ENCODE data around the gene ADAMTS12. TPM values are rescaled to one million over a fixed set of nuclear protein-coding genes. Genes with fewer than 3 reads are reported as not detected.

The ADAMTS12 gene
- total RNA-seq, 1 donor from 2014 or later, result 32.9 TPM

DNA sequence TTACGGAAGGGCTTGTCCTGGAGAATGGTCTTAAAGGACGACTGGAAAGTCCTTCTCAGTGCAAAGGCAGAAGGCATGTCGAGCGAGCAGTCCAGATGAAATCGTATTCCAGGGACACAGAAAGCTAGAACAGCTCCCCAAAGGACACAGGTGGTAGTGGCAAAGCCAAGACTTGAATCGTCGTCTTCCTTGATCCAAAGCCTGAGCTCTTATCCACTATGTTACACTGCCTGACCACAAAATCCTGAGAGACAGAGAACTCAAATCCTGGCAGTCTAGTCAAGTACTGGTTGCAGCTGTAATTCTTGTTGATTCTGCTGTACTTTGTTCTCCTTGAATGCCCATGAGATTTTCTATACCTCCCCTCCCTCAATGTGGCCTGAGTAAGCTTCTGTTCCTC lies 252.3 kb downstream of the ADAMTS12 start:
- TF ChIP-seq, protein P1, sequence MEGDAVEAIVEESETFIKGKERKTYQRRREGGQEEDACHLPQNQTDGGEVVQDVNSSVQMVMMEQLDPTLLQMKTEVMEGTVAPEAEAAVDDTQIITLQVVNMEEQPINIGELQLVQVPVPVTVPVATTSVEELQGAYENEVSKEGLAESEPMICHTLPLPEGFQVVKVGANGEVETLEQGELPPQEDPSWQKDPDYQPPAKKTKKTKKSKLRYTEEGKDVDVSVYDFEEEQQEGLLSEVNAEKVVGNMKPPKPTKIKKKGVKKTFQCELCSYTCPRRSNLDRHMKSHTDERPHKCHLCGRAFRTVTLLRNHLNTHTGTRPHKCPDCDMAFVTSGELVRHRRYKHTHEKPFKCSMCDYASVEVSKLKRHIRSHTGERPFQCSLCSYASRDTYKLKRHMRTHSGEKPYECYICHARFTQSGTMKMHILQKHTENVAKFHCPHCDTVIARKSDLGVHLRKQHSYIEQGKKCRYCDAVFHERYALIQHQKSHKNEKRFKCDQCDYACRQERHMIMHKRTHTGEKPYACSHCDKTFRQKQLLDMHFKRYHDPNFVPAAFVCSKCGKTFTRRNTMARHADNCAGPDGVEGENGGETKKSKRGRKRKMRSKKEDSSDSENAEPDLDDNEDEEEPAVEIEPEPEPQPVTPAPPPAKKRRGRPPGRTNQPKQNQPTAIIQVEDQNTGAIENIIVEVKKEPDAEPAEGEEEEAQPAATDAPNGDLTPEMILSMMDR (IDR thresholded peaks at IDR 0.05), result no peak
- peaks cover 16% of the 10 kb centered on the region for H3K36me3 Mint-ChIP-seq (ENCODE audit: low read depth)
- no peaks in the 10 kb centered on the region for H3K4me1 Mint-ChIP-seq (ENCODE audit: low read depth)
- H3K27ac Mint-ChIP-seq (ENCODE audit: unreplicated experiment), result no peak overlapping the region
- peaks cover 8% of the 10 kb centered on the region for H3K9me3 Mint-ChIP-seq (ENCODE audit: low read depth)
- H3K27me3 Mint-ChIP-seq (ENCODE audit: low read depth), result no peaks in the 10 kb centered on the region
- DNase-seq (ENCODE audit: low spot score), result no peak
- H3K4me3 Mint-ChIP-seq (ENCODE audit: unreplicated experiment), result no peak overlapping the region

DNA sequence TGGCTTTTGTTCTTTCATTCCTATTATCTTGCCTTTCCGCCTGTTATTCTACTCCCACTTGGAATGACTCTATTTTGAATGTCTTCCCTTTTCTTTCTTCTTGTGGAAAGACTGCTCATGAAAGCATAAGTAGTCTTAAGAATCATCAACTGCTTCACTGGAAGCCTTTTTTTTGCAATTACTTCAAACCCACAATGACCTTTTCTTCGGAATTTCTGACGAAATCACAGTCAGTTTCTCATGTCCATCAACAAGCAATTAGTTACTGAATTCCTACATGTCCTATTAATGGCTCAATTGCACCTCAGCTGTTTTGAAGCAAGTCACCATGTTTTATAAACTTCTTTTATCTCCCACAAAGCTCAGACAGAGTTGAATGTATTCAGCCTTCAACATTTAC lies 254.8 kb downstream of the ADAMTS12 start:
- no peak overlapping the region for H3K4me3 Mint-ChIP-seq (ENCODE audit: unreplicated experiment)
- H3K27me3 Mint-ChIP-seq (ENCODE audit: low read depth), result no peaks in the 10 kb centered on the region
- TF ChIP-seq, protein P1 (IDR thresholded peaks at IDR 0.05), result no peak
- DNase-seq (ENCODE audit: low spot score), result no peak
- no peaks in the 10 kb centered on the region for H3K4me1 Mint-ChIP-seq (ENCODE audit: low read depth)
- no peaks in the 10 kb centered on the region for H3K9me3 Mint-ChIP-seq (ENCODE audit: low read depth)
- H3K27ac Mint-ChIP-seq (ENCODE audit: unreplicated experiment), result no peak overlapping the region
- H3K36me3 Mint-ChIP-seq (ENCODE audit: low read depth), result peaks cover 7% of the 10 kb centered on the region

DNA sequence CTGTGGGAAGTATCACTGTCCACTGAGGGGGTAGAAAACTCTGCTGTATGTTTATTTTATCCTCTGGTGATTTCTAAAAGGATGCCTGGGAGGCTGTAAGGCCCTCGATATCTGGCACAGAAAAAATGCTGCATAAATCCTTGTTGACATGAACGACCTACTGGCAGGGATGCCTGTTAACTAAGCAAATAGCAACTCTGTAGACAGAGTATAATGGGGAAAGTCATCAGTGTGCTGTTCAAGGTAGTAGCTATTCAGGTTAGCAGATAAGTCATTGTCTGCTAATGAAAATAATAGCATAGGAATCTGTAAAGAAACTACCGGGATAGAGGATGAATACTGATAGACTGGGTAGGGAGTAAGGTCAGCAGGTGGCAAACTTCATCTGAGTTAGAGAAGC lies 256.2 kb downstream of the ADAMTS12 start:
- Mint-ChIP-seq H3K27ac (ENCODE audit: unreplicated experiment) (no peak overlapping the region), H3K36me3 (ENCODE audit: low read depth) (peaks cover 7% of the 10 kb centered on the region), H3K4me3 (ENCODE audit: unreplicated experiment) (no peak overlapping the region), H3K4me1 (ENCODE audit: low read depth) (no peaks in the 10 kb centered on the region), H3K27me3 (ENCODE audit: low read depth) (no peaks in the 10 kb centered on the region), H3K9me3 (ENCODE audit: low read depth) (no peaks in the 10 kb centered on the region)
- TF ChIP-seq, protein P1 (IDR thresholded peaks at IDR 0.05), result no peak
- DNase-seq (ENCODE audit: low spot score), result no peak

DNA sequence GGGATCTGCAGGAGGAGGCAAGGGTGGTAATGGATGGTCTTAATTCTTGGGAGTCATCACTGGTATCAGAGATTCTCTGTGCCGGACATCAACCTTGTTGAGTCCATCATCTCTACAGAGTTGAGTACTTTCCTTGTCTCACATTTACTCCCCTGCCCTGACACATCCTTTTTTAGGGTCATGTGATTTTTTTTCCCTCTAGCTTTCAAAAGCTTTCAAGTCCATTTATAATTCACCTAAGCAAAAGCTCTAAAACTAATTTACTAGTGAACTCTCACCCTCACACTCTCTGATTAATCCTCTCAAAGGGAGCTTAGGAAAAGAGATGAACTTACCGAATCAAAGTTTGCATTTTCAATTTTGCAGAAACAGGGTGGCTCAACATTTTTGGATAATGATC lies 258.1 kb downstream of the ADAMTS12 start:
- Mint-ChIP-seq H3K27ac (ENCODE audit: unreplicated experiment) (no peak overlapping the region), H3K4me1 (ENCODE audit: low read depth) (no peaks in the 10 kb centered on the region), H3K9me3 (ENCODE audit: low read depth) (no peaks in the 10 kb centered on the region), H3K4me3 (ENCODE audit: unreplicated experiment) (no peak overlapping the region), H3K36me3 (ENCODE audit: low read depth) (peaks cover 7% of the 10 kb centered on the region), H3K27me3 (ENCODE audit: low read depth) (no peaks in the 10 kb centered on the region)
- TF ChIP-seq, protein P1 (IDR thresholded peaks at IDR 0.05), result no peak
- DNase-seq (ENCODE audit: low spot score), result no peak

DNA sequence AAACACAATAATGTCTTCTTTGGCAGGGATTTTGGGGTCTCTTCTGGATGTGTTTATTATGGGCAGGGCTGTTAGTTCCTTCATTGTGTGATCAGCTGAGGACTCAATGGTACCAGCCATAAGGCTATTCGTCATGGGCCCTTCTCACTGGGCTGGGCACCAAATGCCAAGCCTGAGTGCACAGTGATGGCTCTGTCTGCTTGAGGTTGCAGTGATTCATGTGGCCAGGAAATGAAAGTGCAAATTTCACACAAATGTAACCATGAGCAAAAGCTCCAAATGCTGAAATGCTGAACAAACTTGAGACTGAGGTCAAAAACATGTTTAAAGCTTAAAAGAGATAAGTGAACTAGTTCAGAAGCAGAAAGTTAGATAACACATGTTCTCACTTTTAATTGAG lies 260.0 kb downstream of the ADAMTS12 start:
- peaks cover 2% of the 10 kb centered on the region for H3K36me3 Mint-ChIP-seq (ENCODE audit: low read depth)
- H3K4me1 Mint-ChIP-seq (ENCODE audit: low read depth), result no peaks in the 10 kb centered on the region
- H3K9me3 Mint-ChIP-seq (ENCODE audit: low read depth), result no peaks in the 10 kb centered on the region
- TF ChIP-seq, protein P1 (IDR thresholded peaks at IDR 0.05), result no peak
- no peak overlapping the region for H3K4me3 Mint-ChIP-seq (ENCODE audit: unreplicated experiment)
- DNase-seq (ENCODE audit: low spot score), result no peak
- H3K27ac Mint-ChIP-seq (ENCODE audit: unreplicated experiment), result no peak overlapping the region
- no peaks in the 10 kb centered on the region for H3K27me3 Mint-ChIP-seq (ENCODE audit: low read depth)

Data from chondrocyte (in vitro differentiated cells).